GM18870 (cell line): Measurements from ENCODE around the gene ACO2.
"Not testable (repeated sequence)": the region's sequence is repeated elsewhere in the genome, so short reads cannot be mapped to it uniquely, and the experiment has no call there.

Source experiments
- ATAC-seq: cut with Tn5 transposase; IDR thresholded peaks from one replicate; pipeline ENCODE4 v1.9.1; 2021; ENCODE audit warnings: moderate library complexity; ENCODE audit not compliant: unreplicated experiment

The ACO2 gene

DNA sequence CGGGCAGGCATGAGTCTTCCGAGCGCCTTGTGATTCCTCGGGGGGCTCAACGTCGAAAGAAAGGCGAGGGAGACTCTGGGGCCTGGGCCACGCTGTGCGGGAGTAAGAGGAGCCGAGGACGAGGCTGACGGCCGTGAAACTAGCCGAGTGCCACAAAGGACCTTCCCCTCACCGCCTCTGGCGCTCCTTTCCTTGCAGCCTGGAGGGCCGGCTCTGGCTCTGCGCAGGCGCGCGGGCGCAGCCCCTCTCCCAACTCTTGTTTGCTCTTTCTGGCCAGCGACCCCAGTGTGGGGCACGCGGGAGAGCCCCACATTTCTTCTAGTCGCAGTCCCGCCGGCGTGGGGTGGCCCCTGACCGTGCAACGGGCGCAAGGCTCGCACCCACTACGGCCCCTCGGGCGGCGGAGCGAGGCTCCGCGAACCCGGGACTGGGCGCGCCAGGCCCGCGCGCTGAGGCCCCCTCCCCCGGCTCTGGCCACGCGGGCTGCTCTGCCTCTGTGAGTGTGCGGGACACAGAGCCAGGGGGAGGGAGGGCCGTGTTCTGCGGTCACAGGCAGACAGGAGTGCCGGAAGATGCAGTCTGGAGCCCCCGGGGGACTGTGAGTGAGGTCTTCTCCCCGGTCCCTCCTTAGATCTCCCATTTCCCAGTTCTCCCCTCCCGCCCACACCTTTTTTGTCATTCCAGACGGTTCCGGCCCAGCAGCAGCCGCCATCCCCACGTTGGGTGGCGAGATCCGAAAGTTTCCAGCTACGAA is 21.3 kb upstream of the ACO2 start:
- ATAC-seq, result no peak

GRCh38 chr22:41448189-41448808 is 20.6 kb upstream of the ACO2 start:
- peak; percentile 50 for ATAC-seq

- ATAC-seq, result no peak
Measured at GRCh38 chr22:41458161-41458728, 10.7 kb upstream of the ACO2 start.

DNA sequence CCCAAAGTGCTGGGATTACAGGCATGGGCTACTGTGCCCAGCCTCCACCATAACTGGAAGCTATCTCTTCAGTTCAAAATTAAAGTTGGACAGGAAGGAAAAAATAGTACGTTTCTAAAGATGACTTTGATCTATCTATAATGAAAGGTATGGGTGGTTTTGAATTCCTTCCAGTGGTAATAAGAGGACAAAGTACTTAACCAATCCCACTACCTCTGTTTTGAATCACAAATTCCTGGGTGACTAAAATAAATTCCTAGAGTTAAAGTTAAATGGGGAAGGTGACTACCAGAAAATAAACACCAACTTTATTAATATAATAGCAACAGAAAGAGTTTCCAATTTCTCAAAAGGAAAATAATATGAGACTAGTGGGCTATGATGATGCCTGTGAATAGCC is 9.5 kb upstream of the ACO2 start:
- ATAC-seq, result no peak

DNA sequence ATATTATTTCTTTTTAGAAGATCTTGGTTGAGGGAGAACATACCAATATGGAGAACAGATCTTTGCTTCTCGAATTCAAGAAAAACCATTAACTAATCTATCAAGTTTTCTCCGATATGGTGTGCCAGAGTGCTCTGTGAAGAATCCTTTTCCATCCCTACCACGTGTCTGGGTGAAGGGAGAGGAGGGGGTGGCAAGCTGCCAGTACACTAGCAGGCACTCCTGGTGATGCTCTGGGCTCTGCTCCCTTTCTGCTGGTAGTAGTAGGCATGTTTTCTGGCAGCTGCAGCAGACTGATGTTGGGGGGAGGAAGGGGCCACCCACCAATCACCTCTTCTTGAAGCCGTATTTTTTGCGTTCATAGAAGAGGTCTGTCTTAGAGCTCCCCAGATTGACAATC is 8.8 kb upstream of the ACO2 start:
- not testable (repeated sequence) for ATAC-seq

DNA sequence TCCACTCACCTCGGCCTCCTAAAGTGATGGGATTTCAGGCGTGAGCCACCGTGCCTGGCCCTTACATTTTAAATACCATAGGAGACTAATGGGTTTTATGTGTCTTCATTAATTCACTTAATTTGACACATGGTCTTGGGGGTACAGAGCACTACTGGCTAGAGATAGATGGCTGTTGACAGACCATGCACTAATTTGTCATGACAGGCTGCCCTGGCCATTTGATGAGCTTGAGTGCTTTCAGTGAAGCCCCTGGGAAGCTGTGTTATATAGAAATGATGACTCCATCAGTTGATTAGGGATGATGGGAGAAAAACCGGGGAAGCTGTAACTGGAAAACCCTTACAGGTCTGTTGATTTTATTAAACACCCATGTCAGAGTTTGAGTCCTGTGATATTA is 7.0 kb upstream of the ACO2 start:
- no peak for ATAC-seq

DNA sequence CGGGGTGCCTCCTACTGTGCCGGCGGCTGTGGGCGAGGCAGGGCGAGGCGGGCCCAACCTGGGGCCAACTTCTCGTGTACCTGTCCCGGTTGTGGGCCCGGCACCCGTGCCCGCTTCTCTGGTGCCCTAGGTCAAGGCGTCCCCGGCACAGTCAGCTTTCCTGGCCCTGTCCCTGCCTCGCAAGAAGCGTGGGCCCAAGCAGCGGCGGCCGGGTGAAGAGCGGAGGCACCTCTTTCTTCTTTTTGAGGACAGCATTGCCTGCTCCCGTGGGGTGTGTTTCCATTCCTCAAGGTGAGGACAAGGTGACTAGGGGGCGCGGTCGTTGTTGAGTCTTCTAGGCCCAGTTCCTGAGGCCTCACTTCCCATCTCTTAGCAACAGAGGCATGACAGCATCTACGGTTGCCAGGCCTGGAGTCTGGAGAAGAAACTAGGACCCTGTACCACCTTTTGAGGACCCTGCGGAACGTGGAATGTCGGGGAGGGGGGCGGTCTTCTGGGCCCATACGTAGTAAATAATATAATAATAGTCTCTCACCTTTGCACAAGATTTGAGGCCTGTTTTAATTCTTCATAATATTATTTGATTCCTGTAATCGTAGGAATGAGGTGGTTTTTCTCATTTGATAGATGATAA is 418 bp downstream of the ACO2 start:
- ATAC-seq, result no peak

DNA sequence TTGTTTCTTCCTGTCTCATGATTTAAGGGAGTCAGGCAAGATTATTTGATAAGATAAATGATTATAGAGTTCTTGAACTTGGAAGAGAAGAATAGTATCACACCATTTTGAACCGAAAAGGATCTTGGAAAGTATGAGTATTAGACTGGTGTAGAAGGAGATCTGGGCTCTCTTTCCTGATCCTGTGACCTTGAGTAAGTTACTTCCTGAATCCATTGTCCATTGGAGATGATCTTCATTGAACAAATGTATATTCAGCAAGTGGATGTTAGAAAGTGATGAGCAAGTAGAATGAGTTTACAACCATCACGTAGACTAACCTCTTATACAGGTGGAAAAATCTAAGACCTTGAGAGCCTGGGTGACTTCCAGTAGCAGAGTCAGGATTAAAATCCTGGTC is 2.0 kb downstream of the ACO2 start:
- ATAC-seq, result no peak

GRCh38 chr22:41471568-41471967 is 2.7 kb downstream of the ACO2 start:
- ATAC-seq, result no peak

DNA sequence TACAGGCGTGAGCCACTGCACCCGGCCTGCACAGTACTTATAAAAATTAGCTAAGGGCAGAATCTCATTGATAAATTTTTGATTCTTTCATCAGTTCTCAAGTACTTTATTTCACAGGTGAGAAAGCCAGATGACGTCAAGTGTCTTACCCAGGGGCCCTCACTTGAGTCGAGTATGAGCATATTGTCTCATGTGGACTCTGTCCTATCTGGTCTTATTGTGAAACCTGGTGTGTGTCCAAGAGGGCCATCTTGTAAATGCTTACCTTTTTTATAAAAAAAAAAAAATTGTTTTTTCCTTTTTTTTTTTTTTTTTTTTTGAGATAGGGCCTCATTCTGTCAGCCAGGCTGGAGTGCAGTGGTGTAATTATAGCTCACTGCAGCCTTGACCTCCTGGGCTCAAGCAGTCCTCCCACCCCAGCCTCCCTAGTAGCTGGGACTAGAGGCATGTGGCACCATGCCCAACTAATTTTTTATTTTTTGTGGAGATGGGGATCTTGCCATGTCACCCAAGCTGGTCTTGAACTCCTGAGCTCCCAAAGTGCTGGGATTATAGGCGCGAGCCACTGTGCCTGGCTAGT is 6.0 kb downstream of the ACO2 start:
- ATAC-seq, result no peak

- ATAC-seq, result no peak
Measured at GRCh38 chr22:41478473-41478872, 9.6 kb downstream of the ACO2 start.

- no peak for ATAC-seq
Measured at GRCh38 chr22:41478891-41479521, 10.1 kb downstream of the ACO2 start.

GRCh38 chr22:41479671-41480396 is 10.9 kb downstream of the ACO2 start:
- no peak for ATAC-seq

GRCh38 chr22:41480397-41480735 is 11.4 kb downstream of the ACO2 start:
- ATAC-seq, result no peak

DNA sequence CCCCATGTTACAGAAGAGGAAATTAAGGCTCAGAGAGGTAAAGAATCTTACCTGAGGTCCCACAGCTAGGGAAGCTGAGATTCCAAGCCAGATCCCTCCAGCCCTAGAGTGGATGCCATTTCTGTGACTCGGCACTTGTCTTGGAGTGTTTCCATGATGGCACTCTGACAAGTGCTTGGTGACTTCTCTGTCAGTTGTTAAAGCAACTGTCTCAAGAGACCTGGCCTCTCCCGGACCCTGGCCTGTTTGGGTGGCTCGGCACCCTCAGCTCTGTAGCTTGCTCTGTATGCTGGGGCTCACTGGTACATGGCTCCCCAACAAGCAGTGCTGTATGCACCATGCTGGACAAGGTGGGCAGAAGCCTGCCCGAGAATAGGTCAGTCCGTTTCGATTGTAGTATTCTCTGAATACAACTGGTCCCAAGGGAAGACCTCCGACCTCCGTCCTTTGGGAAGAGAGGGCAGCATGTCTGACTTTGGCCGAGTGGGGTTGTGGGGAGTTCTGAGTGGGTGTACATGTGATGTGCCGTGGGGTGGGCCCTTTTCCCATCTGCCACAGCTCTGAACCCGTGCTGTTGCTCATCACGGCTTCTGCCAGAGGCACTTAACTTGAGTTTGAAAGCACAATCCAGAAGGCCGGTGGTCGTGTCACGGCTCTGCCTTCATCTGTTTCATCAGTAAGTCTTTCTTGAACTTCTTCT is 12.4 kb downstream of the ACO2 start:
- ATAC-seq, result no peak

DNA sequence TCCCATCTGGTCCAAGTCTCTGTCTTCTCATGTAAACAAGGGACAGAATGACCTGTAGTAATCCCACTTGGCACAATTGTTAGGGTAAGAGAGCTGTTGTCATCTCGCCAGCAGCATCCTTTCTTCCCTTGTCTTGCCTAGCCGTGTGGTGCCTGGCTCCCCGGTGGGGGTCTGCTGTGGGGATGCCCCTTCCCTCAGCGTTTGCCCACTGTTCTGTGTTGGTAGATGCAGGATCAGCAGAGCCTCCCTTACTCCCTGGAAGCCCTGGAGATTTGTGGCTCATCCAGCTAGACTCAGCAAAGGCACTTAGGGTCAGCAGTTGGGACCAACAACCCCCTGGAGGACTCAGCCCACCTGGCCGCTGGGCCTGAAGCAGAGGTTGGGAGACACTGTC is 13.0 kb downstream of the ACO2 start:
- no peak for ATAC-seq

DNA sequence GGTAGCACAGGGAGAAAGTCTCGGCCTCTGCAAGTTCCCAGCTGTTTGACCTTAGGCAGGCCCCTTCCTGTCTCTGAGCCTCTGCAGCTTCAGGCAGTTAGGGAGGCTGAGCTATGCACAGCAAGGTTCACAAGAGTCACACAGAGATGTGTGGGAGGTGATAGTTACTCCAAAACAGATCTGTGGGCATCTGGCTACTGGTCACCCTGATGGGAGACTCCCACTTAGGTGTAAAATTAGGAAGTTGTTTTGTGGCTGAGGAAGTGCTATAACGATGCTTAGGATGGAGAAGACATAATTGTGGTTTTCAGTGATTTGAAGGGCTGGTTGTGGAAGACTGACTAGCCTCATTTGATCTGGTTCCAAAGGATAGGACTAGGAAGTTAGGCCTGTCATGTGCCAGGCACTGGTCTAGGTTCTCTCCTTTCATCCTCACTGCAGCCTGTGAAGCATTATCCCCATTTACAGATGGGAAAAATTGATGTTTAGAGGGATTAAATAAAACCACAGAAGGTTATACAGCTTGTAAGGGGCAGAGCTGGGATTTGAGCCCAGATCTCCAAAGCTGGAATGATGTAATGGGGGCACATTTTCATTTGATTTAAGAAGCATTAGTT is 13.5 kb downstream of the ACO2 start:
- ATAC-seq, result no peak

DNA sequence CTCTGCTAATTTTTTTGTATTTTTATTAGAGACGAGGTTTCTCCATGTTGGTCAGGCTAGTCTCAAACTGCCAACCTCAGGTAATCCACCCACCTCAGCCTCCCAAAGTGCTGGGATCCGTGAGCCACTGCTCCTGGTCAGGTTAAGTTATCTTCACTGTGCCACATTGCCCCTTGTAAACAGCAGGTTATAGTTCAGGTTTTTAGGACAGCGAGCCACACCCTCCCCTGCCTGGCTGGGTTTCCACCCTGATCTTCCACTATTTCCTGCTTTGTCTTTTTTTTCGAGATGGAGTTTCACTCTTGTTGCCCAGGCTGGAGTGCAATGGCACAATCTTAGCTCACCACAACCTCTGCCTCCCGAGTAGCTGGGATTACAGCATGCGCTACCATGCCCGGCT is 16.1 kb downstream of the ACO2 start:
- no peak for ATAC-seq

- ATAC-seq, result no peak
Measured at GRCh38 chr22:41487037-41487935, 18.4 kb downstream of the ACO2 start.
